IMR-90 (cell line): ENCODE data around the gene MAGI1. TPM values are rescaled to one million over a fixed set of nuclear protein-coding genes. Genes with fewer than 3 reads are reported as not detected.

Source experiments
- ATAC-seq: fragments of 200-7000 bp; cut with Tn5 transposase; 2 replicates; pipeline ENCODE4 v1.9.1; 2020; ENCODE audit warnings: low read depth, mild to moderate bottlenecking, moderate library complexity
- BruUV-seq: library from RNA; stranded (reverse); fragments of 400-500 nt; replicated peaks from 2 replicates; lab custom pipeline; 2021; lab: Mats Ljungman, UMichigan
- CTCF ChIA-PET: fragments of 300-600 bp; formaldehyde crosslinking; extraction: SDS; loops from one replicate; lab custom pipeline; 2021; ENCODE audit warnings: antibody characterized with exemption; lab: Yijun Ruan, JAX
- POLR2A ChIA-PET: fragments of 300-600 bp; sonication (Branson Sonifier 250); formaldehyde crosslinking; loops from one replicate; lab custom pipeline; 2022; ENCODE audit warnings: antibody characterized with exemption; ENCODE audit not compliant: unreplicated experiment; lab: Charles Lee
- DNase-seq: peaks from one replicate; pipeline ENCODE4 v3.0.0; 2013
- H2AFZ ChIP-seq: replicated peaks from 2 replicates; pipeline ENCODE3; 2013; ENCODE audit warnings: low read length, mild to moderate bottlenecking; ENCODE audit not compliant: poor library complexity
- H2AK5ac ChIP-seq: 2 replicates; pipeline ENCODE4 v1.6.1; 2013; ENCODE audit warnings: low read depth, low read length, inconsistent platforms
- H2AK9ac ChIP-seq: replicated peaks from 2 replicates; pipeline ENCODE3; 2013; ENCODE audit warnings: mild to moderate bottlenecking, low read depth, low read length, moderate library complexity; ENCODE audit not compliant: poor library complexity
- H2BK120ac ChIP-seq: 2 replicates; pipeline ENCODE4 v1.6.1; 2013; ENCODE audit warnings: low read depth, low read length, inconsistent platforms
- H2BK15ac ChIP-seq: 3 replicates; pipeline ENCODE4 v1.6.1; 2013; ENCODE audit warnings: low read depth, low read length, inconsistent platforms
- H2BK20ac ChIP-seq: 2 replicates; pipeline ENCODE4 v1.6.1; 2013; ENCODE audit warnings: low read depth, mild to moderate bottlenecking, inconsistent platforms, low read length, moderate library complexity
- H2BK5ac ChIP-seq: 2 replicates; pipeline ENCODE4 v1.6.1; 2013; ENCODE audit warnings: mild to moderate bottlenecking, low read depth, low read length, inconsistent platforms; ENCODE audit not compliant: poor library complexity, severe bottlenecking
- H3K14ac ChIP-seq: replicated peaks from 2 replicates; pipeline ENCODE4 v1.6.1; 2013; ENCODE audit warnings: low read depth, low read length, inconsistent platforms
- H3K18ac ChIP-seq: 2 replicates; pipeline ENCODE4 v1.6.1; 2013; ENCODE audit warnings: low read depth, low read length, control low read depth
- H3K23ac ChIP-seq: 2 replicates; pipeline ENCODE4 v1.6.1; 2013; ENCODE audit warnings: low read depth, low read length, inconsistent platforms
- H3K27ac ChIP-seq: 2 replicates; pipeline ENCODE4 v1.5.1; 2013; ENCODE audit warnings: mild to moderate bottlenecking, control low read depth, low read length; ENCODE audit not compliant: insufficient read depth
- H3K27me3 ChIP-seq: 2 replicates; pipeline ENCODE4 v1.6.1; 2013; ENCODE audit warnings: low read length; ENCODE audit not compliant: control insufficient read depth, insufficient read depth
- H3K36me3 ChIP-seq: 2 replicates; pipeline ENCODE4 v1.6.1; 2013; ENCODE audit warnings: low read length, mixed read lengths; ENCODE audit not compliant: control insufficient read depth, insufficient read depth
- H3K4ac ChIP-seq: 2 replicates; pipeline ENCODE4 v1.6.1; 2013; ENCODE audit warnings: low read depth, low read length, inconsistent platforms
- H3K4me1 ChIP-seq: 2 replicates; pipeline ENCODE4 v1.6.1; 2013; ENCODE audit warnings: low read length, mixed read lengths; ENCODE audit not compliant: control insufficient read depth, insufficient read depth
- H3K4me2 ChIP-seq: 2 replicates; pipeline ENCODE4 v1.6.1; 2013; ENCODE audit warnings: low read depth, mild to moderate bottlenecking, control low read depth, low read length, moderate library complexity
- H3K4me3 ChIP-seq: 2 replicates; pipeline ENCODE4 v1.5.1; 2013; ENCODE audit warnings: low read depth, mild to moderate bottlenecking, control low read depth, low read length, moderate library complexity; ENCODE audit not compliant: insufficient read depth
- H3K56ac ChIP-seq: 2 replicates; pipeline ENCODE4 v1.6.1; 2013; ENCODE audit warnings: low read length, inconsistent platforms; ENCODE audit not compliant: insufficient read depth; ENCODE audit errors: extremely low read depth
- H3K79me1 ChIP-seq, 2 experiments: 2 replicates each; pipeline ENCODE4 v1.6.1; 2013; ENCODE audit warnings: low read length in 2 of 2, inconsistent platforms in 1 of 2, low read depth in 1 of 2
- H3K9ac ChIP-seq: 2 replicates; pipeline ENCODE4 v1.6.1; 2013; ENCODE audit warnings: low read depth, low read length, control low read depth
- H3K9me1 ChIP-seq: 2 replicates; pipeline ENCODE4 v1.6.1; 2013; ENCODE audit warnings: low read length, inconsistent platforms; ENCODE audit not compliant: insufficient read depth
- H3K9me3 ChIP-seq: 2 replicates; pipeline ENCODE4 v1.6.1; 2013; ENCODE audit warnings: low read length; ENCODE audit not compliant: control insufficient read depth, insufficient read depth
- H4K20me1 ChIP-seq: 2 replicates; pipeline ENCODE4 v1.6.1; 2013; ENCODE audit warnings: low read length, inconsistent platforms; ENCODE audit not compliant: insufficient read depth
- H4K5ac ChIP-seq: 2 replicates; pipeline ENCODE4 v1.6.1; 2013; ENCODE audit warnings: mild to moderate bottlenecking, low read depth, low read length, control low read depth
- H4K8ac ChIP-seq, 2 experiments: 2 replicates each; pipeline ENCODE4 v1.6.1; 2013; ENCODE audit warnings: low read depth in 2 of 2, low read length in 2 of 2, control low read depth in 1 of 2, inconsistent platforms in 1 of 2
- H4K91ac ChIP-seq: 2 replicates; pipeline ENCODE4 v1.6.1; 2013; ENCODE audit warnings: low read depth, low read length, inconsistent platforms; ENCODE audit not compliant: insufficient read depth
- BHLHE40 ChIP-seq: fragments of 150-350 bp; IDR thresholded peaks from 2 replicates; pipeline ENCODE4 v1.6.1; 2016; ENCODE audit warnings: mild to moderate bottlenecking, low read depth, low read length
- CEBPB ChIP-seq: IDR thresholded peaks from 2 replicates; pipeline ENCODE4 v1.6.1; 2012; ENCODE audit warnings: low read depth, low read length, improper control_type of control experiment
- CTCF ChIP-seq: conservative IDR thresholded peaks from 2 replicates; pipeline ENCODE4 v1.5.1; 2012; ENCODE audit warnings: mild to moderate bottlenecking, low read depth, low read length, improper control_type of control experiment
- FOS ChIP-seq: fragments of 150-350 bp; IDR thresholded peaks from 2 replicates; pipeline ENCODE4 v1.6.1; 2016; ENCODE audit warnings: low read depth, low read length
- MAZ ChIP-seq: IDR thresholded peaks from 2 replicates; pipeline ENCODE4 v1.6.1; 2012; ENCODE audit warnings: low read depth, mild to moderate bottlenecking, low read length, improper control_type of control experiment, moderate library complexity, borderline replicate concordance
- MXI1 ChIP-seq: IDR thresholded peaks from 2 replicates; pipeline ENCODE4 v1.6.1; 2012; ENCODE audit warnings: low read depth, mild to moderate bottlenecking, low read length, moderate library complexity, borderline replicate concordance
- NFE2L2 ChIP-seq: fragments of 150-350 bp; IDR thresholded peaks from 2 replicates; pipeline ENCODE4 v1.6.1; 2016; ENCODE audit warnings: low read depth, mild to moderate bottlenecking, low read length
- POLR2A ChIP-seq: IDR thresholded peaks from 2 replicates; pipeline ENCODE4 v1.6.1; 2012; ENCODE audit warnings: mild to moderate bottlenecking, low read depth, low read length
- RAD21 ChIP-seq: IDR thresholded peaks from 2 replicates; pipeline ENCODE4 v1.6.1; 2012; ENCODE audit warnings: low read length, improper control_type of control experiment
- RCOR1 ChIP-seq: IDR thresholded peaks from 2 replicates; pipeline ENCODE4 v1.6.1; 2012; ENCODE audit warnings: mild to moderate bottlenecking, low read length, improper control_type of control experiment; ENCODE audit not compliant: insufficient replicate concordance
- RFX5 ChIP-seq: IDR thresholded peaks from 2 replicates; pipeline ENCODE4 v1.8.0; 2012; ENCODE audit warnings: low read depth, mild to moderate bottlenecking, low read length, moderate library complexity
- SMC3 ChIP-seq: fragments of 150-350 bp; IDR thresholded peaks from 2 replicates; pipeline ENCODE4 v1.6.1; 2016; ENCODE audit warnings: low read depth, mild to moderate bottlenecking, antibody characterized with exemption, low read length, moderate library complexity
- USF2 ChIP-seq: fragments of 150-350 bp; IDR thresholded peaks from 2 replicates; pipeline ENCODE4 v1.6.1; 2017; ENCODE audit warnings: mild to moderate bottlenecking, antibody characterized with exemption, low read length, low read depth
- WGBS, 2 experiments: methylation state at CpG; one replicate each; pipeline versions ENCODE4 v1.1.5 to v1.1.7; 2013; ENCODE audit warnings: missing lambda C conversion rate in 2 of 2; ENCODE audit not compliant: insufficient read length in 1 of 2; ENCODE audit errors: extremely low coverage in 2 of 2; 5-methylcytosine and 5-hydroxymethylcytosine counted together
- dilution Hi-C: fragments of 300-500 bp; cut with HindIII; formaldehyde crosslinking; loops from one replicate; pipeline ENCODE4 v1.14.3; 2018; ENCODE audit warnings: low sequenced_read_pairs; ENCODE audit not compliant: unreplicated experiment
- in situ Hi-C: fragments of 300-500 bp; cut with MboI; formaldehyde crosslinking; loops from 3 replicates; pipeline ENCODE4 v1.14.3; 2019; ENCODE audit warnings: low sequenced_read_pairs, inconsistent platforms, mixed read lengths
- intact Hi-C: fragments of 100-400 bp; cut with micrococcal nuclease; formaldehyde crosslinking; loops from 2 replicates; pipeline ENCODE4 v1.10.0; 2022
- polyA plus RNA-seq, 3 experiments: library from polyadenylated mRNA; depleted of rRNA; stranded (reverse); fragments of >200 nt; gene quantifications; 2 replicates each; pipeline ENCODE4 v1.2.3, GENCODE V29; 2012; ENCODE audit warnings: low replicate concordance in 1 of 3
- total RNA-seq: library from RNA; depleted of rRNA; stranded (reverse); fragments of >200 nt; gene quantifications from 2 replicates; pipeline ENCODE4 v1.2.3, GENCODE V29; 2012
- TF ChIP-seq, protein P1 (sequence below): fragments of 150-350 bp; IDR thresholded peaks from 2 replicates; pipeline ENCODE4 v1.6.1; 2016; ENCODE audit warnings: low read depth, mild to moderate bottlenecking, low read length, moderate library complexity, borderline replicate concordance

Gene MAGI1
- total and polyA plus RNA-seq, 2 of the 4 experiments (the other 2 are of a cell fraction) = 14.5 to 24.2 TPM

DNA sequence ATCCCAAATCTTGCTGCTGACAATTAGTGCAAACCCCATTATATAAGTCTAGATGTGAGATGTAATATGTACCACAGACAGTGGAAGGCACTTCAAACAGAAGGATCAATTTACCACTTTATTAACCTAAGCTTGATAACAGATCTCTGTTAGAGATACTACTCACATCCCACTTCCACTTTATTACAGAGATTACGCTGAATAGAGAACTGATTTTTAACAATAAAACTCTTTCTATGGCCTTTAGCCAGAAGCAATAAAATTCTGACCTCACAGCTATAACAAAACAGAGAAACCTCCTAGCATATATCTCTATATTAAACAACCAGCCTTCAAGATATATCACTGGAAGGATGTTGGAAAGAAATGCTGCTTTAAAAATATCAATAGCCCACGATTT, 517.7 kb downstream of the MAGI1 start:
- Histone ChIP-seq H2AFZ (no peak overlapping the region), H3K23ac (no peak overlapping the region), H3K79me1 (peaks cover 16 to 26% of the 10 kb centered on the region in 2 experiments), H2AK9ac (no peak overlapping the region), H3K36me3 (no peaks in the 10 kb centered on the region), H4K5ac (no peak overlapping the region), H4K91ac (no peak overlapping the region), H3K14ac (no peak overlapping the region), H3K4me2 (no peak overlapping the region), H3K56ac (no peak overlapping the region), H4K20me1 (no peaks in the 10 kb centered on the region; the same call in 1 of the 2 replicates), H3K27ac (no peak overlapping the region), H2AK5ac (no peak overlapping the region), H3K4ac (no peak overlapping the region), H2BK20ac (no peak overlapping the region), H2BK5ac (no peak overlapping the region), H3K27me3 (no peaks in the 10 kb centered on the region), H4K8ac (no peak overlapping the region), H3K18ac (no peak overlapping the region), H3K9ac (no peak overlapping the region), H3K4me3 (no peak overlapping the region), H2BK120ac (no peak overlapping the region), H3K4me1 (peaks cover 3% of the 10 kb centered on the region), H3K9me3 (no peaks in the 10 kb centered on the region), H2BK15ac (no peak overlapping the region), H3K9me1 (peaks cover 2% of the 10 kb centered on the region; the same call in 1 of the 2 replicates)
- dilution Hi-C loops = no loop called here
- no CpG with 5 or more reads among the region's 2 CpGs for WGBS, 2 experiments
- ATAC-seq (no peak), DNase-seq (no peak)
- CTCF ChIA-PET = no interaction called here
- no TSS peak for BruUV-seq
- intact Hi-C loops = no loop called here
- POLR2A ChIA-PET = no interaction called here
- TF ChIP-seq POLR2A (no peak), SMC3 (no peak), RAD21 (no peak), RFX5 (no peak), RCOR1 (no peak), MXI1 (no peak), FOS (no peak), USF2 (no peak), CEBPB (no peak), MAZ (no peak), BHLHE40 (no peak), CTCF (no peak), NFE2L2 (no peak)
- TF ChIP-seq, protein P1, sequence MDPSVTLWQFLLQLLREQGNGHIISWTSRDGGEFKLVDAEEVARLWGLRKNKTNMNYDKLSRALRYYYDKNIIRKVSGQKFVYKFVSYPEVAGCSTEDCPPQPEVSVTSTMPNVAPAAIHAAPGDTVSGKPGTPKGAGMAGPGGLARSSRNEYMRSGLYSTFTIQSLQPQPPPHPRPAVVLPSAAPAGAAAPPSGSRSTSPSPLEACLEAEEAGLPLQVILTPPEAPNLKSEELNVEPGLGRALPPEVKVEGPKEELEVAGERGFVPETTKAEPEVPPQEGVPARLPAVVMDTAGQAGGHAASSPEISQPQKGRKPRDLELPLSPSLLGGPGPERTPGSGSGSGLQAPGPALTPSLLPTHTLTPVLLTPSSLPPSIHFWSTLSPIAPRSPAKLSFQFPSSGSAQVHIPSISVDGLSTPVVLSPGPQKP = no peak
- in situ Hi-C loops = no loop called here
